ENCODE measurements around the gene VIPAS39. TPM values are rescaled to one million over a fixed set of nuclear protein-coding genes. Genes with fewer than 3 reads are reported as not detected.

The VIPAS39 gene
- total and polyA plus RNA-seq, 9 of the 15 experiments (the other 6 are each of a cell fraction or from before 2014, with no cell fraction given): 5.7 to 25.6 (median 9.9) TPM

GRCh38 chr14:77457522-77458248 is at the start of gene VIPAS39, which contains the start of gene AHSA1 (continued):
- TF ChIP-seq, protein P1, sequence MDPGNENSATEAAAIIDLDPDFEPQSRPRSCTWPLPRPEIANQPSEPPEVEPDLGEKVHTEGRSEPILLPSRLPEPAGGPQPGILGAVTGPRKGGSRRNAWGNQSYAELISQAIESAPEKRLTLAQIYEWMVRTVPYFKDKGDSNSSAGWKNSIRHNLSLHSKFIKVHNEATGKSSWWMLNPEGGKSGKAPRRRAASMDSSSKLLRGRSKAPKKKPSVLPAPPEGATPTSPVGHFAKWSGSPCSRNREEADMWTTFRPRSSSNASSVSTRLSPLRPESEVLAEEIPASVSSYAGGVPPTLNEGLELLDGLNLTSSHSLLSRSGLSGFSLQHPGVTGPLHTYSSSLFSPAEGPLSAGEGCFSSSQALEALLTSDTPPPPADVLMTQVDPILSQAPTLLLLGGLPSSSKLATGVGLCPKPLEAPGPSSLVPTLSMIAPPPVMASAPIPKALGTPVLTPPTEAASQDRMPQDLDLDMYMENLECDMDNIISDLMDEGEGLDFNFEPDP (CRISPR knock-in tag; IDR thresholded peaks at IDR 0.05): no peak
- no peak for TF ChIP-seq ZNF695 (CRISPR knock-in tag; IDR thresholded peaks at IDR 0.05)
- TF ChIP-seq MCM7 (IDR thresholded peaks at IDR 0.05): no peak
- TF ChIP-seq CBX5 (IDR thresholded peaks at IDR 0.05; ENCODE audit: borderline replicate concordance, low read depth): no peak
- no peak for TF ChIP-seq TGIF2 (CRISPR knock-in tag; IDR thresholded peaks at IDR 0.05)
- no peak for TF ChIP-seq STAG1 (CRISPR knock-in tag; IDR thresholded peaks at IDR 0.05; ENCODE audit: borderline replicate concordance)
- TF ChIP-seq HNRNPH1 (optimal IDR thresholded peaks at IDR 0.05; ENCODE audit: low read depth, low read length): no peak
- TF ChIP-seq GATA2 (CRISPR knock-in tag; IDR thresholded peaks at IDR 0.05): no peak
- TF ChIP-seq PHTF2 (CRISPR knock-in tag; IDR thresholded peaks at IDR 0.05): no peak
- TF ChIP-seq HDAC3 (IDR thresholded peaks at IDR 0.05; ENCODE audit: borderline replicate concordance, partially characterized antibody): no peak
- TF ChIP-seq POLR2AphosphoS2 (IDR thresholded peaks at IDR 0.05; ENCODE audit: low read length): no peak
- no peak for TF ChIP-seq NCOA4 (IDR thresholded peaks at IDR 0.05; ENCODE audit: partially characterized antibody)
- TF ChIP-seq HLTF (IDR thresholded peaks at IDR 0.05): no peak
- no peak for TF ChIP-seq TAF7 (tag; IDR thresholded peaks at IDR 0.05)
- TF ChIP-seq ZNF57 (CRISPR knock-in tag; IDR thresholded peaks at IDR 0.05): no peak
- no peak for TF ChIP-seq ZFP91 (CRISPR knock-in tag; IDR thresholded peaks at IDR 0.05)
- TF ChIP-seq NFXL1 (CRISPR knock-in tag; IDR thresholded peaks at IDR 0.05): no peak
- TF ChIP-seq, protein P2, sequence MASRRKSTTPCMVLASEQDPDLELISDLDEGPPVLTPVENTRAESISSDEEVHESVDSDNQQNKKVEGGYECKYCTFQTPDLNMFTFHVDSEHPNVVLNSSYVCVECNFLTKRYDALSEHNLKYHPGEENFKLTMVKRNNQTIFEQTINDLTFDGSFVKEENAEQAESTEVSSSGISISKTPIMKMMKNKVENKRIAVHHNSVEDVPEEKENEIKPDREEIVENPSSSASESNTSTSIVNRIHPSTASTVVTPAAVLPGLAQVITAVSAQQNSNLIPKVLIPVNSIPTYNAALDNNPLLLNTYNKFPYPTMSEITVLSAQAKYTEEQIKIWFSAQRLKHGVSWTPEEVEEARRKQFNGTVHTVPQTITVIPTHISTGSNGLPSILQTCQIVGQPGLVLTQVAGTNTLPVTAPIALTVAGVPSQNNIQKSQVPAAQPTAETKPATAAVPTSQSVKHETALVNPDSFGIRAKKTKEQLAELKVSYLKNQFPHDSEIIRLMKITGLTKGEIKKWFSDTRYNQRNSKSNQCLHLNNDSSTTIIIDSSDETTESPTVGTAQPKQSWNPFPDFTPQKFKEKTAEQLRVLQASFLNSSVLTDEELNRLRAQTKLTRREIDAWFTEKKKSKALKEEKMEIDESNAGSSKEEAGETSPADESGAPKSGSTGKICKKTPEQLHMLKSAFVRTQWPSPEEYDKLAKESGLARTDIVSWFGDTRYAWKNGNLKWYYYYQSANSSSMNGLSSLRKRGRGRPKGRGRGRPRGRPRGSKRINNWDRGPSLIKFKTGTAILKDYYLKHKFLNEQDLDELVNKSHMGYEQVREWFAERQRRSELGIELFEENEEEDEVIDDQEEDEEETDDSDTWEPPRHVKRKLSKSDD (conservative IDR thresholded peaks at IDR 0.05; ENCODE audit: low read length): no peak
- no peak for TF ChIP-seq NELFE (IDR thresholded peaks at IDR 0.05; ENCODE audit: insufficient read depth, insufficient read length)
- TF ChIP-seq SPI1 (IDR thresholded peaks at IDR 0.05; ENCODE audit: borderline replicate concordance, low read depth, low read length): no peak
- TF ChIP-seq POLR2B (IDR thresholded peaks at IDR 0.05; ENCODE audit: low read depth, partially characterized antibody): peak; percentile 62
- no peak for TF ChIP-seq DNMT1 (IDR thresholded peaks at IDR 0.05)
- TF ChIP-seq ESRRA (IDR thresholded peaks at IDR 0.05; ENCODE audit: borderline replicate concordance, low read depth): peak; percentile 70; the same call in 1 of the 2 replicates
- peak; percentile 71 for TF ChIP-seq ARHGAP35 (IDR thresholded peaks at IDR 0.05; ENCODE audit: partially characterized antibody)
- no peak for TF ChIP-seq ZC3H8 (IDR thresholded peaks at IDR 0.05)
- peak; percentile 43 for TF ChIP-seq TAF1 (IDR thresholded peaks at IDR 0.05; ENCODE audit: control insufficient read depth, extremely low read depth, insufficient read depth, low read length, severe bottlenecking)
